HG03108 (cell line): ENCODE measurements around the gene SPINK13.
"Not testable (repeated sequence)": the region's sequence is repeated elsewhere in the genome, so short reads cannot be mapped to it uniquely, and the experiment has no call there.

Experiments
- ATAC-seq: cut with Tn5 transposase; IDR thresholded peaks from one replicate; pipeline ENCODE4 v1.9.1; 2021; ENCODE audit warnings: moderate library complexity; ENCODE audit not compliant: unreplicated experiment

Gene SPINK13, protein sequence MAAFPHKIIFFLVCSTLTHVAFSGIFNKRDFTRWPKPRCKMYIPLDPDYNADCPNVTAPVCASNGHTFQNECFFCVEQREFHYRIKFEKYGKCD

DNA sequence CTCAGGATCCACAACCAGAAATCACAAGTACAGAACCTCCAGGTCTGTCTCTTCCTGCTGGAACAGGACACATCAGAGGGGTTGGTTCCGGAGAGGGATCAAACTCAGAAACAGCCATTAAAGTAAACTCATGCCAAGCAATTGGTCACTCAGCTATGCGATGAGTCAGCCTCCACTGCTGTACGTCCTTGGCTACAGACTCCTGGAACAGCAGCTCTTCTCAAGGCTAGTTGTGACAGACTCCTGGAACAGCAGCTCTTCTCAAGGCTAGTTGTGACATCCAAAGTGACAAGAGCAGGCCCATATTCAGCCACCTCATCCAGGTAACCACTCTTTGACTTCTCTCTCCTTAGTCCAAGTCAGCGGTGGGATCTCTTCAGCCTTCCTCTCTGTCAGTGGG lies at the start of gene SPINK13:
Gene SPINK13, plus strand, starts transcription at position 229 of the 400 bp plus-strand sequence. CDS start 1,279 bp downstream, outside the sequence.
- no peak for ATAC-seq

DNA sequence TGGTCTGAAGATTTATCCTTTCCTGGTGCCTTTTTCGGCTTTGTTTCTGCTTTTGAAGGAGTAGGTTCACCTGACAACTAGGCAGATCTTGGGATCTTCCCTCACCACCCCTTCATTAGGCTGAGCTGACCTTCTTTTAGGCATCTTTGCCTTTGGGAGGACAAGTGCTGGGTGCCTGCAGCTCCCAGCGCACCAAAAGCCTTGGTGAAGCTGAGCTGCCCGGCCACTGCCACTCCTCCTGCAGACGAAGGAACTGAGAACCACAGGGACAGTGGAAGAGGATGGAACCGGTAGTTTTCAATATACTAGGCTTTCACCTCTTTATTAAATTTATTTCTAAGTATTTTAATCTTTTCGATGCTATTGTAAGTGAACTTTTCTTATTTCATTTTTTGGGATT lies 47.1 kb upstream of the SPINK13 start:
- ATAC-seq: no peak

DNA sequence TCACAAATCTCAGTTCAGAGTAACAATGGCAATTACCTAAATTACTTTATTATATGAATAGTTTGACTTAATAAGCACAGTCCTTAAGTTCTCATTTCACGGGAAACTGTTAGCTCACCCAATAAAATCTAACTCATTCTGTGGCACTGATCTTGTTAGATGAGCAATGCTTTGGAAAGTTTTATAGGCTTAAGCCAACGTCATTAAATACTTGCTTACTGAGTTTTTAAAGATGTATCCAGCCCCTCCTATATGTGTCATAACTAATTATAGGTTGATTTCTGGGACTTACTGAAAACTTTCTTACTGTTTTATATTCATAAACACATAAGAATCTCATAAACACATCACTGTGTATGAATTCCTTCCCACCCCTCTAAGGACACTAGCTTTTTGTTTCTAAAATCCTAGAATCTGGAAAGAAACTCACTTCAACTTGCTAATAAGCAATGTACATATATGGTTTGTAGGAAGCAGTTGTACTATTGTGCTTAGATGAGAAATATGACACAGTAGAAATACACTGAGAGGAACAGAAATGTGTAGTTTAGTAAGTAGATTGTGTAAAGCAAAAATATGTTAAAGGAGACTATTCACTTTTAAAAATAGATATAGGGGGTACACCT lies 44.4 kb upstream of the SPINK13 start:
- no peak for ATAC-seq

DNA sequence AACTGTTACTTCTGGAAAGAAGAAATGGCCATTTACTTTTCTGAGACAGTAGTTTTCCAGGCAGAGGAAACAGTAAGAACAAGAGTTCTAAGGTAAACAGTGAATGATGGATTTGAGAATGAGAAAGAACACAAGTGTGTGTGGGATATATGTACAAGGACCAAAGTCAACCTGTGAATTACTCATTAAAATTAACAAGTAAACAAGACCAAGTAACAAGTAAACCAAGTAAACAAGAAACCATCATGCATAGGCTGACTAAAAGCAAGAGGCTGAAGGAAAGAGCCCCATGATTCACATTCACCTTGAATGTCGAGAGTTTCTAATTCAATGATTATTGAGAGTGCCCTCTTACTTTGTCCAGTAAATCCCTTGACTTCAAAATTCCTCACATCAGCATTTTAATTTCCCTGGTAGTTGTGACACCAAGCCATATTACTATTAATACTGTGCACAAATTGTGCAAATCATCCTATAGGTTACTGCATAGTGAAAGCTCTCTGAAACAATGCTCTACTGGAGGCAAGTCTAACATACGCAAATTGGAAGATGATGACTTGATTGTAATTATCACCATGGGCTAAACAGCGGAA lies 40.1 kb upstream of the SPINK13 start:
- no peak for ATAC-seq

DNA sequence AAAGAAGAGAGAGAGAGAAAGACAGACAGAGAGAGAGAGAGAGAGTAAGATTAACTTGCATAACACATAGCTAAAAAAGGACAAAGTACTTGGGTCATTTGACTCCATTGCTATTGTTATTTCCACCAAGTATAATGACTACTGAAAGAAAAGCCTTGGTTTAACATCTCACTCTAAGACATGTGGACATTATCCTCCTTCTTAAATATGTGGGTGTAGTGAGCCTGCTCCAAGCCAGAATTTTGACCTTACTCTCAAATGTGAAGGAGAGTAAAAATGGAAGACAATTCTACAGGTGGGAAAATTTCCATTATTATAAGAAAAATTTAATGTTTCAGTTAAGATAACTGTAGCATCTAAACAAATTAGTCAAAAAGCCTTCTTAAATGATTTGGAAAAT lies 38.8 kb upstream of the SPINK13 start:
- no peak for ATAC-seq

DNA sequence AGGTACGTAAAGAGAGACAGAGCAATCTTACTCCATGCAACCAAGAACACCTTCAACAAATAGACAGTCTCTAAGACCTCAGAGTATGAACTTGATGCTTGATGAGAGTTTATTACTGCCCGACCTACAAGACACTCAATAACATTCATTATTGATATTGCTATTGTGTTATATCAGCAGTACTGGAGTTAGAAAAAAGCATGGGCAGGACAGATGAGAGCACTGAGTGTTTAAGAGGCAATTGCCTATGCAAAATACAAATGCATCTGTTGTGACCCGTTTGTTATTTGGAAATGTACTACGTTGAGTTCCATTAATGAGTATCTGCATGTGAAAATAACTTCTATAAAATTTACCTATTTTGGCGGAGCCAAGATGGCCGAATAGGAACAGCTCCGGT lies 38.4 kb upstream of the SPINK13 start:
- no peak for ATAC-seq

DNA sequence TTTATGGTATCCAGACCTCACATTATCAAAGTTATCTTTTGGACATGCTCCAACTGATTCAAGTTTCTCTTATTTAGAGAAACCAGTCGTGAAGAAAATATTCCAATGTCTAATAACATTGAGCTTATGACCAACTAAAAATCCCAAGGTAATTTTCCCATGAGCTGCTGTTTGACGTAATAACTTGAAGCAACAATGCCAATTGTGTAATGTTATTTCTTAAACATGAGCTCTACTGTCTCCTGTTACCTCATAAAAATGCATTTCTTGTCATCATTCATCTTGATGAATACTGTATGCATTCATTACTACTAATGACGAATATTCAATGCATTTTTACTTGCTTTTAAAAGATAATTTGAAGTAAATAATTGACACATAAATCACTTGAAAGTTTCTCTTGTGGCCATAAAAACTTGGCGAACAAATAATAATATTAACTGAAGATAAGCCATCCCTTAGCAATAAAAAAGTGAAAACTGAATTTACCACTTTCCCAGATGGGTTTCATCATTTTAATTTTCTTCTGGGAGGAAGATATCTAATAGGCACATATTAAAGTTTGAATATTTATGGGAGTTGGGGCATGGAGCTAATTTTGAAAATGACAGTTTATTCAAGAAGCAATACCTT lies 30.7 kb upstream of the SPINK13 start:
- ATAC-seq: no peak

DNA sequence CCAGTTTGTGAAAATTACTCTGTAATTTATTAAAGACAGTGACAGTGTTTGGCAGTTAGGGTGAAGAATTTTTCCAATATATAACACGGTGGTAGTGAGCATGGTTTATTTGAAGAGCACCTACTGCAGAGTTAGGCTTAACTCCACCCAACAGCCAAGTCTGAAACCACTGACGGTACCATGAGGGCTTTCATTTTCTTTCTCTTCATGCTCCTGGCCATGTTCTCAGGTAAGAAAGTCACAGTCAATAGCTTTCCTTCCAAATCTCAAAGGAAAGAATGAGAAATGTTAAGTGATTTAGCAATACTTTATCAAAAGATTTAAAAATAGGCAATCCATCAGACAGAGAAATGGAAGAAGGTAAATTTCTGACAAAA lies 30.2 kb upstream of the SPINK13 start, which contains the start of gene MARCOL:
Gene MARCOL, plus strand, starts transcription at position 108 of the 377 bp plus-strand sequence. Its CDS starts 73 bp downstream, at position 181.
- ATAC-seq: no peak

DNA sequence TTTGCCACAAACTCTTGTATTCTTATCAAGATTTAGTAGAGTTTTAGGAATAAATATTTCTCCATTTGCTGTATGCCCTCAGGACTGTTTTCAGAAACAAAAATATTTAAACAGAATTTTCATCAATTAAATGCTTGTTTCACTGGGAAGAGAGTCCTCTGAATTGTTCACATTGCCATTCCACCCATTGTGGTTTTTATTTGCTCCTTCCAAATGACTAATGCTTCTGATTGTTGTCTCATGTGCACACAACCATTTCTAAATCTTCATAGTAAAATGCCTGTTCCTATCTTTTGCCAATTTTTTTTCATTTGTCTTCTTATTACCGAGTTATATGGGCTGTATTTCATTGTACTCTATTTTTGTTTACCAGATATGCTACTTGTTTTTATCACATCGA lies 19.7 kb upstream of the SPINK13 start:
- no peak for ATAC-seq

DNA sequence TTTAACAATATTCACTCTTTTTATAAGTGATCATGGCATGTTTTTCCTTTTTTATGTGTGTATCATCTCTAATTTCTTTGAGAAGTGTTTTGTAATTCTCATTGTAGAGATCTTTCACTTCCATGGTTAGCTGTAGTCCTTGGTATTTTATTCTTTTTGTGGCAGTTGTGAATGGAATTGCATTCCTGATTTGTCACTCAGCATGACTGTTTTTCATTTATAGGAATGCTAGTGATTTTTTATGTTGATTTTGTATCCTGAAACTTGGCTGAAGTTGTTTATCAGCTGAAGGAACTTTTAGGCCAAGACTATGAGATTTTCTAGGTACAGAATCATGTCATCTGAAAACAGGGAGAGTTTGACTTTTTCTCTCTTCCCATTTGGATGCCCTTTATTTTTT lies 13.1 kb upstream of the SPINK13 start:
- no peak for ATAC-seq

DNA sequence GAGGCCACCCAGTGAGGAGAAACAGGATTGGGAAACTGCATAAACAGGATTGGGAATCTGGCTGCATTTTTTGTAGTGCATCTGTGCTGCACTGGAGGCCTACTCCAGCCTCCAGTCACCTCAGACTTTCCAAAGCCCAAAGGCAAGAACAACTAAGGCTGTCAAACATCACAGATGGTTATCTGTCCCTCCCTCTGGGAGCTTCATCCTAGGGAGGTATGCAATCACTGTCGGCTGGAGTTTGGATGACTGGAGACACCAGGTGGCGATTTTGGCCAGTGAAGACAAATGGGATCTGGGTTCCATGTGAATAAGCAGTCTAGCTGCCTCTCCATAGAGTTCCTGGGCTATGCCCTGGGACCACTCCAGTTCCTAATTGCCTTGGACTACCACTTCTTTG lies 9.3 kb upstream of the SPINK13 start:
- no peak for ATAC-seq

DNA sequence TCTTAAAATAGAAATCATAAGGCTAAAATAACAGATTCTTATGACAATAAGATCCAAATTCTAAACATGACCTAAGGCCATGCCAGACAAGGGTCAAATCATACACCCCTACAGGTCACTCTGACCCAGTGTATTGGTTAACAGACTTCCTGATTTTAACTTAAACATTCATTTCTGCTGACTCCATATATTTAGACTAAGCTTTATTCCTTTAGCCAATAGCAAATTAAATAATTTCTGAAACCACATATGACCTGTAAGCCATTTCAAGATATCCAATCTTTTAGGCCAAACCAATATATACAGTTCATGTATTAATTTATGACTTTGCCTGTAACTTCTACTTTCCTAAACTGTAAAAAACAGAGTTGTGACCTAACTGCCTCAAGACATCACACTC lies 7.4 kb upstream of the SPINK13 start:
- no peak for ATAC-seq

DNA sequence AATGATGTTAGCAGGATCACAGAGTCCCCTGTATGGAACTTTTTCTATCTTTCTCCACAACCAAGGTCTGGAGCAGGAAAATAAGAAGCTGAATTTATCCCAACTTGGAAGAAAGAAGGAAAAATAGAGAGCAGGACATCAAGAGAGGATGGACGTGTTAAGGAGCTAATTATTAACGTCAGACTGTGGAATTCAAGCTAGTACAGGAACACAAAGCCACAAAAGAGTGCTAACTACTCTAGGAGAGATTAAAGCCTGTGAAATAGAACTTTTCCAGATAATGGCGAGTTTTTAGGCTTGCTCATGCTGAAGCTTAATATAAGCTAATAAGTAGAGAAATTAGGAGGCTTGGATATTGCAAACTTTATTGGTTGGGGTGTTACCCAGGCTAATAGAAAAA lies 632 bp upstream of the SPINK13 start:
- ATAC-seq: no peak

DNA sequence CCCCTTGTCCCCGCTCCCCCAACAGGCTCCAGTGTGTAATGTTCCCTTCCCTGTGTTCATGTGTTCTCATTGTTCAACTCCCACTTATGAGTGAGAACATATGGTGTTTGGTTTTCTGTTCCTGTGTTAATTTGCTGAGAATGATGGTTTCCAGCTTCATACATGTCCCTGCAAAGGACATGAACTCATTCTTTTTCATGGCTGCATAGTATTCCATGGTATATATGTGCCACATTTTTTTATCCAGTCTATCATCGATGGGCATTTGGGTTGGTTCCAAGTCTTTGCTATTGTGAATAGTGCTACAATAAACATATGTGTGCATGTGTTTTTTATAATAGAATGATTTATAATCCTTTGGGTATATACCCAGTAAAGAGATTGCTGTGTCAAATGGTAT lies 6.5 kb downstream of the SPINK13 start:
- not testable (repeated sequence) for ATAC-seq

DNA sequence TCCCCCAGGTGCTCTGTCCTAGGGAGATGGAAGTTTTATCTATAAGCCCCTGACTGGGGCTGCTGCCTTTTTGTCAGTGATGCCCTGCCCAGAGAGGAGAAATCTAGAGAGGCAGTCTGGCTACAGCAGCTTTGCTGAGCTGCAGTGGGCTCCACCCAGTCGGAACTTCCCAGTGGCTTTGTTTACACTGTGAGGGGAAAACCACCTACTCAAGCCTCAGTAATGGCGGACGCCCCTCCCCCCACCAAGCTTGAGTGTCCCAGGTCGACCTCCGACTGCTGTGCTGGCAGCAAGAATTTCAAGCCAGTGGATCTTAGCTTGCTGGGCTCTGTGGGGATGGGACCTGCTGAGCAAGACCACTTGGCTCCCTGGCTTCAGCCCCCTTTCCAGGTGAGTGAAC lies 12.3 kb downstream of the SPINK13 start:
- ATAC-seq: not testable (repeated sequence)

DNA sequence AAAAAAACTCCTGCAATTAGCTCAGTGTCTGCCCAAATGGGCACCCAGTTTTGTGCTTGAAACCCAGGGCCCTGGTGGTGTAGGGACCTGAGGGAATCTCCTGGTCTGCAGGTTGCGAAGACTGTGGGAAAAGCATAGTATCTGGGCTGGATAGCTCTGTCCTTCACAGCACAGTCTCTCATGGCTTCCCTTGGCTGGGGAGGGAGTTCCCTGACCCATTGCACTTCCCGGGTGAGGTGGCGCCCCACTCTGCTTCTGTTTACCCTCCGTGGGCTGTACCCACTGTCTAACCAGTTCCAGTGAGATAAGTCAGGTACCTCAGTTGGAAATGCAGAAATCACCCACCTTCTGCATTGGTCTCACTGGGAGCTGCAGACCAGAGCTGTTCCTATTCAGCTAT lies 12.7 kb downstream of the SPINK13 start:
- not testable (repeated sequence) for ATAC-seq

DNA sequence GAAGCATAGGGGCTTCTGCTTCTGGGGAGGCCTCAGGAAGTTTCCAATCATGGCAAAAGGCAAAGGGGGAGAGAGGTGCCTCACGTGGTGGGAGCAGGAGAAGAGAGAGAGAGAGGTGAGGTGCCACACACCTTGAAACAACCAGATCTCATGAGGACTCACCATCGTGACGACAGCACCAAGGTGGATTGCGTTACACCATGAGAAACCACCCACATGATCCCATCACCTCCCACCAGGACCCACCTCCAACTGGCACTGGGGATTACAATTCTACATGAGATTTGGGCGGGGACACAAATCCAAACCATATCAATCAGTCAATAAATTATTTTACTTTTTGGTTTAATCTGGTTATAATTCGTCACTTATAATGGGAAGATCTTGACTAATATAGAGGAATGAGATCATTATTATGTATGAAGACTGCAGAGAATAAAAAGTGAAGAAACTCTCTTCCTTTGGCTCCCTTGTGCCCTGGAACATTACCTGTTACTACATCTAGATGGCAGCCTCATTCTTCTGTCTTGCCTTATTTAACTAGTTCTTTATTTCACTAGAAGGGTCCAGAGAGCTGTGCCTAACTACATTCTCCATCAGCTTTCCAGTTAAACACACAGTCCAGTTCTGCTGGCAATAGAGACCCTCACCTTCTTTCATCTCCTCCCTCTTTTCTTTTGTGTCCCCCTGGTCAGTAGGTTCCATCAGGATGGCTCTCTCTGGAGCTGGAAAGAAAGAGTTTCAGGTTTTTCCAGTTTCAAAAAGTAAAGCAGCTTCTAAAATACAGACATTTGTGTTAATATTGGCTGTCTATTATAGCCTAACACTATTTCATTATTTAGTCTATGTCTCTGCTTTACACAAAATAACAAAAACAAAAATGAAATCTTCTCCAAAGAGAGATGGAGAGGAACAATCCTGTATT lies 21.9 kb downstream of the SPINK13 start:
- no peak for ATAC-seq

DNA sequence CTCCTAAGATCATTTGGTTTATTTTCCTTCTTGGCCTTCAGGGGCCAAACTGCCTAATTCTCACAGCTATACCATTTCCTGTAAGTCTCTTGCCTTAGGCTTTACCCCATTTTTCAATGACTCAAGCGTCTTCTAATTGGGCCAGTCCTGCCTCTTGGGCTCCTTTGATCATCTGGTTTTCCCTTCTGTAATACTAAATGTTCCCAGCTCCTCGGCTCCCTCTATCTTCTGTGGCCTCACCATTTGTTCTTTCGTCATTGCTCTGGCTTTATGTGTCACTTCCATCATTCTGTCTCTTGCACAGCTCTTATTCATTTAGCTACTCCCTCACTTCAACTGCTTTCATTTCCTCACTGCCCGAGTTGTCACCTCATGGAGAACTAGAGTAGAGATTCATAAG lies 29.1 kb downstream of the SPINK13 start:
- no peak for ATAC-seq

DNA sequence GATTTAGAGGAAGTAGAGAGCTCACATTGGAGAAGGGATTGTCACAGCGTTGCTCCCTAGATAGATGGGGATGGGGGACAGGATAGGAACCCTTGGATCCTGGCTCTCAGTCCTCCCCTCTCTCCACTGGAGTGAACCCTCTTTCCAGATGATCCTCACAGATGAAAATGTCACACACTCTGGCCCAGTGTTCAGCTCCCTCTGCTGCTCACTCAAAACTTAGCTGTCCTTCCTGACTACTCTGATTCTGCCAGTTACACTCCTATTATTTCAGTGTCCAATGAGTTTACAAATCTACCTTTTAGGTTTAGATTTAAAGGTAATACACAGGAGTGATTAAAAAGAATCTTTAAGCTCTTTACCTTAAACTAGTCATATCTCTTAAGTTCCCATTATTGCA lies 37.9 kb downstream of the SPINK13 start:
- ATAC-seq: no peak

DNA sequence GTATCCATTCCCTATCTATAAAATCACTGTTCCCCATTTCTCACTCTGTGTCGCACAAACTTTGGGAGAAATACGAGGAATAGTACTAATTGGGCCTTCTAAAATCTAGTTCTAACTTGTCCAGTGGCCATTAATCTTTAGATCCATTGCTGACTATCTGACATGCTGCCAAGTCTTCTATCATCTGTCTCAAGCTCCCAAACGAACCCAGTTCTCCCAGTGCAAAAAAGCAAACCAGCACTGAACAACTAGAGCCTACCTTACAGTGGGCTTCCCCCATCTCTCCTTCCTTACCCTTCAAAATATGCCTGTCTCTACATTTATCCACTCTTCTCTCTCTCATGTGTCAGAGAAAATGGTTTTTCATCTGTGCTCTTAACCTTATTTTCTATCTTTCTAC lies 40.4 kb downstream of the SPINK13 start:
- no peak for ATAC-seq

DNA sequence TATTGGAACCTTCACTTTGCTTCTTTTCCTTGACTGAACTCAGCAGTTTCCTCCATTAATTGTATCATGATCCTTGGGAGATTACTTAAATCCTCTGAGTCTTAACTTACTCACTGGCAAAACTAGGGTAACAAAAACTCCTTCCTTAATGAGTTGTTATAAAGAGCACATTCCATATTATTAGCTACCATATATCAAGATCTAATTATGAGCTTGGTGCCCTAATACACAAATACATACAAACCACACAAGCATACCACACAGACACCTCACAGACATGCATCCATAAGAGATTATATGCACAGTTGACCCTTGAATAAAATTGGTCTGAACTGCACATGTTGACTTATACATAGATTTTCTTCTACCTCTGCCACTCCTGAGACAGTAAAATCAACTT lies 41.2 kb downstream of the SPINK13 start:
- ATAC-seq: no peak
